K562 (cell line): Measurements from ENCODE around the gene HOXD12. TPM values are rescaled to one million over a fixed set of nuclear protein-coding genes. Genes with fewer than 3 reads are reported as not detected.

Experiments
- ATF2 ChIP-seq: sonication (generic); formaldehyde crosslinking; IDR thresholded peaks from 2 replicates; pipeline ENCODE4 v1.8.1; 2022; ENCODE audit warnings: missing genetic modification reagents
- BHLHE40 ChIP-seq: IDR thresholded peaks from 2 replicates; pipeline ENCODE4 v1.6.1; 2011; ENCODE audit warnings: low read length, improper control_type of control experiment
- CBX8 ChIP-seq: fragments of 200-600 bp; sonication (generic); IDR thresholded peaks from 2 replicates; pipeline ENCODE4 v1.6.1; 2012; ENCODE audit warnings: borderline replicate concordance, mixed run types, low read depth, mild to moderate bottlenecking, moderate library complexity, mixed read lengths, low read length, control low read depth, inconsistent platforms; ENCODE audit not compliant: poor library complexity, severe bottlenecking; ENCODE audit errors: extremely low read depth
- CTBP1 ChIP-seq: fragments of 450-650 bp; IDR thresholded peaks from 2 replicates; pipeline ENCODE4 v1.6.1; 2016; ENCODE audit warnings: borderline replicate concordance
- CTCF ChIP-seq, 3 experiments: IDR thresholded peaks in 2 of 3; conservative IDR thresholded peaks in 1 of 3; 2 replicates each; pipeline ENCODE4 v1.5.1; 2011 to 2012; ENCODE audit warnings: low read length in 3 of 3, mild to moderate bottlenecking in 3 of 3, control low read depth in 2 of 3, improper control_type of control experiment in 1 of 3, inconsistent platforms in 1 of 3, low read depth in 1 of 3, mixed read lengths in 1 of 3, moderate library complexity in 1 of 3; ENCODE audit not compliant: insufficient read depth in 2 of 3
- ELF1 ChIP-seq: fragments of 200-800 bp; sonication (Bioruptor generic); IDR thresholded peaks from 2 replicates; pipeline ENCODE4 v1.6.1; 2016; ENCODE audit warnings: missing genetic modification characterization, missing compliant biosample characterization
- ESRRB ChIP-seq: fragments of 250-450 bp; sonication (Bioruptor Pico); IDR thresholded peaks from 2 replicates; pipeline ENCODE4 v1.5.0; 2020; ENCODE audit warnings: mild to moderate bottlenecking, moderate library complexity, borderline replicate concordance
- HMGN3 ChIP-seq: IDR thresholded peaks from 2 replicates; pipeline ENCODE4 v1.6.1; 2011; ENCODE audit warnings: borderline replicate concordance, low read depth, mild to moderate bottlenecking, mixed read lengths, low read length; ENCODE audit not compliant: insufficient read length; ENCODE audit errors: extremely low read depth
- RERE ChIP-seq: sonication (generic); formaldehyde crosslinking; IDR thresholded peaks from 2 replicates; pipeline ENCODE4 v1.8.0; 2023; ENCODE audit warnings: missing genetic modification reagents, mild to moderate bottlenecking, borderline replicate concordance
- SPI1 ChIP-seq: IDR thresholded peaks from 2 replicates; pipeline ENCODE4 v1.6.1; 2011; ENCODE audit warnings: low read depth, low read length, control low read depth, borderline replicate concordance
- ZFX ChIP-seq: sonication (generic); formaldehyde crosslinking; IDR thresholded peaks from 2 replicates; pipeline ENCODE4 v1.8.0; 2022; ENCODE audit warnings: mild to moderate bottlenecking, missing genetic modification reagents, moderate library complexity
- ZNF282 ChIP-seq: sonication (generic); formaldehyde crosslinking; IDR thresholded peaks from 2 replicates; pipeline ENCODE4 v1.8.1; 2023; ENCODE audit warnings: missing genetic modification reagents
- ZNF740 ChIP-seq, 3 experiments: fragments of 200-800 bp in 1 of 3; sonication (Bioruptor generic) in 1 of 3; sonication (generic) in 1 of 3; formaldehyde crosslinking in 1 of 3; IDR thresholded peaks; 2 replicates each; pipeline versions ENCODE4 v1.6.1 to v1.8.0; 2016 to 2022; ENCODE audit warnings: mild to moderate bottlenecking in 2 of 3, missing compliant biosample characterization in 2 of 3, missing genetic modification characterization in 2 of 3, missing genetic modification reagents in 1 of 3
- ZNF79 ChIP-seq: fragments of 250-450 bp; sonication (Bioruptor Pico); IDR thresholded peaks from 2 replicates; pipeline ENCODE4 v1.4.0; 2020; ENCODE audit warnings: low read depth, mild to moderate bottlenecking, moderate library complexity
- polyA plus RNA-seq, 8 experiments: library from polyadenylated mRNA; depleted of rRNA in 4 of 8; stranded (reverse) in 5 of 8; unstranded in 3 of 8; fragments of >200 nt; fragmentation: Nextera tagmentation in 2 of 8; fragmentation: Illumina TruSeq in 1 of 8; extraction: Ambion mirVana in 2 of 8; extraction: Trizol in 1 of 8; gene quantifications; 2 replicates each; pipeline versions ENCODE4 v1.2.1 to v1.2.3, GENCODE V29; 2011 to 2014; ENCODE audit warnings: inconsistent platforms in 1 of 8, missing spikeins in 1 of 8
- total RNA-seq, 7 experiments: library from RNA; depleted of rRNA in 6 of 7; stranded (reverse); fragments of >200 nt in 6 of 7; fragmentation: Illumina TruSeq in 2 of 7; extraction: Trizol in 2 of 7; gene quantifications; 2 replicates each; pipeline versions ENCODE4 v1.2.1 to v1.2.3, GENCODE V29; 2011 to 2021; ENCODE audit warnings: low replicate concordance in 1 of 7

HOXD12 gene
- total and polyA plus RNA-seq, 9 of the 15 experiments (the other 6 are each of a cell fraction or from before 2014, with no cell fraction given): not detected

- TF ChIP-seq CBX8 (peak; percentile 98), ZNF282 (CRISPR knock-in tag) (no peak), CTBP1 (peak; percentile 22; the same call in 1 of the 2 replicates), ELF1 (peak; percentile 17; the same call in 1 of the 2 replicates), SPI1 (0 out of 2 replicates have a peak, but pooled peaks have one; percentile 17), BHLHE40 (0 out of 2 replicates have a peak, but pooled peaks have one; percentile 8), ZFX (CRISPR knock-in tag) (peak; percentile 61), ESRRB (CRISPR knock-in tag) (no peak), ZNF740 (CRISPR knock-in tag; IDR thresholded peaks at IDR 0.05) (no peak), ZNF740 (tag; IDR thresholded peaks at IDR 0.05) (0 out of 4 replicates have a peak, but pooled peaks of 1 of the 2 experiments have one; percentile 42), ZNF79 (CRISPR knock-in tag) (0 out of 2 replicates have a peak, but pooled peaks have one; percentile 9), ATF2 (CRISPR knock-in tag) (no peak), RERE (no peak), CTCF (IDR thresholded peaks at IDR 0.05 in 2 of 3, conservative IDR thresholded peaks at IDR 0.05 in 1 of 3; ENCODE audit: insufficient read depth in 2 of 3, low read depth in 1 of 3, low read length in 3 of 3) (peak; percentile 84 to 90 (median 87)), HMGN3 (peak; percentile 16)
Measured at GRCh38 chr2:176096986-176097819, 2.4 kb upstream of the HOXD12 start (continued).
